Gastroesophageal sphincter (tissue), 2 donors: ENCODE measurements around the gene BCAS3.

Experiments
- EP300 ChIP-seq: sonication (generic); formaldehyde crosslinking; IDR thresholded peaks from one replicate; pipeline ENCODE4 v1.6.1; 2017; ENCODE audit warnings: antibody characterized with exemption, mild to moderate bottlenecking
- POLR2A ChIP-seq, 2 donors: fragments of 450-650 bp; IDR thresholded peaks; one replicate each; pipeline ENCODE4 v1.6.1; 2017; ENCODE audit warnings: antibody characterized with exemption in 2 of 2, mild to moderate bottlenecking in 2 of 2, moderate library complexity in 1 of 2

DNA sequence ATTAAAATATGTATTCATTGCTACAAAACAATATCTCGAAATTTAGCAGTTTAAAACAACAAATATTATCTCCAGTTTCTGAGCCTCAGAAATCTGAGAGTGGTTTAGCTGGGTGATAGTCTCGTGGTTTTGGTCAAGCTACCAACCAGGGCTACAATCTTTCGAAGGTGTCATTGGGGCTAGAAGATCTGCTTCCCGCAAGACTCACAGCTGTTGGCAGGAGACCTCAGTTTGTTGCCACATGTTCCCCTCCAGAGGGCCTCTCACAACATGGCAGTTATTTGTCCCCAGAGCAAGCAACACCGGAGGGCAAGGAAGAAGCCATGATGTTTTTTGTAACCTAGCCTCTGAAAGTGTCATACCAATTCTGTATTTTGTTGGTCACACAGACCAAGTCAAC lies 12.0 kb upstream of the BCAS3 start:
- no peak for TF ChIP-seq POLR2A (IDR thresholded peaks at IDR 0.05)
- no peak for TF ChIP-seq EP300
